HG03066 (cell line): Measurements from ENCODE around the gene AP1B1.

Experiments
- ATAC-seq: cut with Tn5 transposase; IDR thresholded peaks from one replicate; pipeline ENCODE4 v1.9.1; 2021; ENCODE audit warnings: low read depth; ENCODE audit not compliant: unreplicated experiment

The AP1B1 gene

GRCh38 chr22:29315286-29316140, 72.9 kb downstream of the AP1B1 start, which contains the start of gene RASL10A:
Gene RASL10A (minus strand): TSS chr22:29315697. CDS start chr22:29315246, 451 bp downstream.
- ATAC-seq: no peak

GRCh38 chr22:29314537-29315285, 73.7 kb downstream of the AP1B1 start:
- no peak for ATAC-seq

GRCh38 chr22:29313576-29314466, 74.5 kb downstream of the AP1B1 start:
- no peak for ATAC-seq

GRCh38 chr22:29313126-29313575, 75.2 kb downstream of the AP1B1 start:
- no peak for ATAC-seq

- ATAC-seq: no peak
Measured at GRCh38 chr22:29312218-29313125, 75.9 kb downstream of the AP1B1 start.

GRCh38 chr22:29311464-29312217, 76.7 kb downstream of the AP1B1 start:
- ATAC-seq: no peak

- no peak for ATAC-seq
Measured at GRCh38 chr22:29310863-29311339, 77.5 kb downstream of the AP1B1 start.

GRCh38 chr22:29310065-29310862, 78.1 kb downstream of the AP1B1 start:
- no peak for ATAC-seq

GRCh38 chr22:29309332-29310064, 78.9 kb downstream of the AP1B1 start:
- ATAC-seq: no peak

GRCh38 chr22:29308791-29309262, 79.5 kb downstream of the AP1B1 start:
- ATAC-seq: no peak

GRCh38 chr22:29308148-29308790, 80.1 kb downstream of the AP1B1 start:
- ATAC-seq: no peak

GRCh38 chr22:29307596-29308147, 80.7 kb downstream of the AP1B1 start:
- ATAC-seq: no peak

GRCh38 chr22:29306835-29307595, 81.4 kb downstream of the AP1B1 start:
- no peak for ATAC-seq

GRCh38 chr22:29306175-29306834, 82.1 kb downstream of the AP1B1 start, which contains the start of gene GAS2L1:
Gene GAS2L1 (plus strand): TSS chr22:29306650. CDS start chr22:29308106, 1,456 bp downstream.
- ATAC-seq: no peak

GRCh38 chr22:29305836-29306174, 82.6 kb downstream of the AP1B1 start:
- no peak for ATAC-seq
